NOMO-1 treated with DMSO at 0.1 percent for 48 hours (cell line): ENCODE measurements around the gene NR2C2.
"Not testable (repeated sequence)": the region's sequence is repeated elsewhere in the genome, so short reads cannot be mapped to it uniquely, and the experiment has no call there.

Experiments used
- DNase-seq: peaks from one replicate; lab custom pipeline; 2025; ENCODE audit not compliant: unreplicated experiment; lab: John Stamatoyannopoulos, UW

Gene NR2C2

DNA sequence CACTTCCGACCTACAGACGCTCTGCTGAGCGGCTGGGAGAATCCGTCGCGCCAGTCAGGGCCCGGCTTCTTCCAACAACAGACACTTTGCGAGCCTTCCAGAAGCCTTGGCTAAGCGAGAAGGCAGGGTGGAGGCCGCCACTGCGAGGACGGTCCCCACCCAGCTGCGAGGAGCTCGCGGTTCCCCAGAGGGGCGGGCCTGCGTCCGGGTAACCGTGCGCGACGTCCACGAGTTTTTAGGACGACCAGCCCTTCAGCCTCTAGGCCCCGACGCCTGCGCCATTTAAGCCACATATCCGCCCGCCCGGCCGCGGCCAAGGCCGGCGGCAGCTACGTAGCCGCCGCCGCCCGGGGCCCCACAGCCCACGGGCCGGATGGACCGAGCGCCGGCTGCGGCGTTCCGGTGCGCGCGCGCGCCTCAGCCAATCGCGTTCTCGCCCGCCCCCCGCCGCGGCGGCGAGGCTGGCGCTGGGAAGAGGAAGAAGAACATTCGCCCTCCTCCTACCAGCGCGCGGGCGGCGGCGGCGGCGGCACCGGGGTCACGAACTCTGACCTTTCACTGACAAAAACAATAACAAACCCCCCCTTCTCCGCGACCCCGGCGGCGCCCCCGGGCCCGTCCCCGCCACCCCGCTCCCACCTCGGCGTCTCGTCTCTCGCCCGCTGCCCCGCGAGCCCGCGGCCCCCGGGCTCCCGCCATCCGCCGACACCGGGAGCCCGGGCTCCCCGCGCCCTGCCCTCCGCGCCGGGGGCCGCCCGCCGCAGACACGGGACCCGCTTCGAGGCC lies at the start of gene NR2C2:
Gene NR2C2, plus strand, starts transcription at position 484 of the 786 bp plus-strand sequence. CDS start 56,332 bp downstream, outside the sequence.
- DNase-seq, result peak; percentile 81

DNA sequence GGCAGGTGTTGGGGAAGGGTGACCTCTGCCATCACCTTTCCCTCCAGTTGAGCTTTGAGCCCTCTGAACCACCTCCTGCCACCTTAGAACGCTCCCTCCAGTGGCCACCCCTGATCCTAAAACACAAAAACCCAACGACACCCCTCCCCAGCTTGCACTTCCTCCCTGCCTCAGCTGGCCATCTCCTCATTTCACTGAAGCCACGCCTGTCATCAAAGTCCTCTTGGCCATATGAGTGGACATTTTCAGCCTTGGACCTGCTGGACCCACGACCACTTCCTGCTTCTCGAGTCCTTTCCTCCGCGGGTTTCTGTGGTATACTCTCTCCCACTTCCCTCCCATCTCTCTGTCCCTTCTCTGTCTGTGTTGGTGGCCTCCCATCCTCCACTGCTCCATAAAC lies 48.5 kb upstream of the NR2C2 start:
- DNase-seq, result no peak

DNA sequence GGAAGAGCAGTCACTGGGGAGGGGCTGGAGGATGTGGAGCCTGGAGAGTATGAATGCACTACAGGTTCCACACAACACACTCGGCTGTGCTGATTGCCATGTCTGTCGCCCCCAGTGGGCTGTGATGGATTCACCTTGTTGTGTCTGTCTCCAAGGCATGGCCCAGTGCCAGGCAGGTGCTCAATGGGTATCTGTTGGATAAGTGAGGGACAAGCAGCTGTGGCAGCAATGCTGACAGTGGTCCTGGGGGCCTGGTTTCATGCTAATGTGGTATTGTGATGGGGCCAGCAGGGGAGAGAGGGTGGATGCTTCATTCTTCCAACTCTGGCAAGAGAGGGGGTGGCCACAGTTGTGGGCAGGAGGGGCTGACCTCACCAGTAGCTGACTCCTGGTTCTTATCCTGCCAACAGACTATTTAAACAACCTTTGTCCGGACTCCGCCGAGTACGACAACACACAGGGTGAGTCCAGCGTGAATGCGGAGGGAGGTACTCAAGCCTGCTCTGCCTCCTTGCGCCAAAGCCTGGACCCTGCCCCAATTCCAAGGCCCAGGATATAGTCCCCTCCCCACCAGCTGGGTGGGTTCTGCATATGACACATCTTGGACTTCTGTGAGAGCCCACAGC lies 47.3 kb upstream of the NR2C2 start:
- DNase-seq, result no peak

DNA sequence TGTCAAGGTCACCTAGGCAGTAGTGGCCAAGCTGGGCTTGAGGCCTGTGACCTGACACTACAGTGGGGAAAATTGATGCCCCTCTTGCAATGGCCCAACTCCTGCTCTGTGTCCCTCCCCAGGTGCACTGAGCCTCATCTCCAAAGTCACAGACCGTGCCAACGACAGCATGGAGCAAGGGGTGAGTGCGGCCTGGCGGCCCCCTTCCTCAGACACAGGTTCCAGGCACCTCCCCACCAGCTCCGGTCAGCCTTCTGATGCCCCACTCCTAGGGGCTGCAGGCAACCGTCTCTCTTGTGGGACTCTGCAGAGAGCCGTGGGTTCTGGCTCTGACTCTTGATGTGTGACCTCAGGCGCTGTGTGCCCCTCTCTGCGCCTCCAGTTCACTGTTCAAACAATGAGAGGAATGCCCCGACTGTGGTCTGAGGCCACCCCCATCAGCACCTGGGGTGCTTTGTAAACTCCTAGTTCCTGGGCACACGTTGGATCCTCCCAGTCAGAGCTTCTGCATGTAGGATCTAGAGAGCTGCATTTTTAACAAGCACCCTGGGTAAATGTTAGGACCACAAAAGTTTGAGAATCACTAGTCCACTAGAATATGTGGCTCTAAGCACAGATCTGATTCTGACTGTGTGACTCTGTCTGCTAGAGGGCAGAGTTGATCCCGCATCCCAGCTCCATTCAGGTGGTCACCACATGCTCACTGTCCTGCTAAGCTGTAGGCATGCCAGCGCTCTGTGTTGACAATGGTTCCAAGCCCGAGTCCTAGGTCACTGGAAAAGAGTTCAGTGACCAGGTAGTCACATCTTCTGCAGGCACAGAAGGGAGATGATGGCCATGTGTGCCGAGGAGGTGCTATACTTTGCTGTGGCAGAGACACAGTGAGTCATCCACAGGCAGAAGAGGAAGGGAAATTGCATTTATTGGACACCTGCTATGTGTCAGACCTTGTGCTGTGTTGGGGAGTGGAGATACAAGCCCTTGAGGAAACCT lies 46.2 kb upstream of the NR2C2 start:
- DNase-seq, result peak; percentile 12

- no peak for DNase-seq
These were observed 44.7 kb upstream of the NR2C2 start for GRCh38 chr3:14902719-14903118.

GRCh38 chr3:14903501-14903900 lies 43.9 kb upstream of the NR2C2 start:
- DNase-seq, result not testable (repeated sequence)

GRCh38 chr3:14905055-14905657 lies 42.2 kb upstream of the NR2C2 start:
- DNase-seq, result no peak

DNA sequence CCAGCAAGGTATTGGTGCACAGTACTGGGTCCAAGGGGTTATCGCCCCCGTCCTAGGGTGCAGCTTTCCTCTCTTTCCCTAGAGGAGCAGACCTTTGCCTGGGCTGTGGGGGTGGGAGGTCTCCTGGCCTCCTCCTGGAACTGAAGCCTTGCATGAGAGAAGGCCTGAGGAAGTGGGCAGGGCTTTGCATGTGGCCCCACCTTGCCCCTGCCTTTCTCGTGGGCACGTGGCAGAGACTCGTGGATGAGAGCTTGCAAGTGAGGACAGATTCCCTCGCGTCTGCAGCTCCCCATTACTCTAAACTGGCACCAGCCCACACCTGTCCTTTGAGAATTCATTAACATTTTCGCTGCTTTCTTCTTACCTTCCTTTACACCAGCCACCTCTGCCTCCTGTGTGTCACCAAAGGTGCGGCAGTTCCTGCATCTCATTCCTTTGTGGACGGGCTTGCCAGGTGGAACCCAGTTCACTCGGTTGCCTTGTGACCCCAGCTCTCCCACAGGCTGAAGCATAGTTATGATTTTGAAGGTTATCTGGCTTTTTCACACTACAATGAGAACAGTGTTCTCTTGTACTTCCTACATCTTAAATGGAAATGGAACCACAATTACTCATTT lies 40.9 kb upstream of the NR2C2 start:
- no peak for DNase-seq

GRCh38 chr3:14907043-14907966 lies 40.1 kb upstream of the NR2C2 start:
- no peak for DNase-seq

- DNase-seq, result no peak
These were observed 38.1 kb upstream of the NR2C2 start for GRCh38 chr3:14909250-14909649.

GRCh38 chr3:14911651-14912050 lies 35.7 kb upstream of the NR2C2 start:
- no peak for DNase-seq

DNA sequence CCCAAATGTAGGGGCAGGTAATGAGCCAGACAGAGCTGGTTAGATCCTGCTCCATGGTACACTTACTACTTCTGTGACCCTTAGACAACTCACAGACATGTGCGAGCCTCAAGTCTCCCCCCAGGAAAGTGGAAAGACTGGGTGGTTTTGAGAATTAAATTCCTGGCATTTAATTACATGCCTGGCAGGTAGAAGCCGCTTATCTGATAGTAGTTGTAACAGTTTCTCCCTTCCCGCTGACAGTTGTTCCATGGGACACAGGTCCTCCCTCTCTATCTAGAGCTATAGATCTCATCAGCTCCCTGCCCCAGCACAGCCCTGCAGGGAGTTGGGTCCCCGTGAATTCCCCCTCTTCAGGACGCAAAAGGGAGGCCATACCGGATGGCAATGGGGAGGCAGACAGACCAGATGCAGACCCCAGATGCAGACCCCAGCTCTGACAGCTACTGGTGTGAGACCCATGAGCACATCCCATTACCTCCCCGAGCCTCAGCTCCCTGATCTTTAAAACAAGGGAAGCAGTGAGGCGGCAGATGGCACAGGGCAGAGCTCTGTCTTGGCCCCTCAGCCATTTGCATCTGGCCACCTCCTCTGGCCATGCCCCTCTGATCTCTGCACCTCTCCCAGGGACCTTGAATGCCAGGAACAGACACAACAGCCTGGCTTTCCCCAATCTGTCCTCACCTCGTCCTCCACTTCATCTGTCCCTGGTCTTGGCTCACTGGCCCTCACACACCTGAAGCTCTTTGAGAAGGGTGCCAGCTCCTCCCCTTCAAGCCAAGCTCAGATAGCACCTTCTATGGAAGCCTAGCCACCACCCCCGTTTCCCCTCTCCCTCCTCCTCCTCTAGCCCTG lies 34.1 kb upstream of the NR2C2 start:
- DNase-seq, result no peak

DNA sequence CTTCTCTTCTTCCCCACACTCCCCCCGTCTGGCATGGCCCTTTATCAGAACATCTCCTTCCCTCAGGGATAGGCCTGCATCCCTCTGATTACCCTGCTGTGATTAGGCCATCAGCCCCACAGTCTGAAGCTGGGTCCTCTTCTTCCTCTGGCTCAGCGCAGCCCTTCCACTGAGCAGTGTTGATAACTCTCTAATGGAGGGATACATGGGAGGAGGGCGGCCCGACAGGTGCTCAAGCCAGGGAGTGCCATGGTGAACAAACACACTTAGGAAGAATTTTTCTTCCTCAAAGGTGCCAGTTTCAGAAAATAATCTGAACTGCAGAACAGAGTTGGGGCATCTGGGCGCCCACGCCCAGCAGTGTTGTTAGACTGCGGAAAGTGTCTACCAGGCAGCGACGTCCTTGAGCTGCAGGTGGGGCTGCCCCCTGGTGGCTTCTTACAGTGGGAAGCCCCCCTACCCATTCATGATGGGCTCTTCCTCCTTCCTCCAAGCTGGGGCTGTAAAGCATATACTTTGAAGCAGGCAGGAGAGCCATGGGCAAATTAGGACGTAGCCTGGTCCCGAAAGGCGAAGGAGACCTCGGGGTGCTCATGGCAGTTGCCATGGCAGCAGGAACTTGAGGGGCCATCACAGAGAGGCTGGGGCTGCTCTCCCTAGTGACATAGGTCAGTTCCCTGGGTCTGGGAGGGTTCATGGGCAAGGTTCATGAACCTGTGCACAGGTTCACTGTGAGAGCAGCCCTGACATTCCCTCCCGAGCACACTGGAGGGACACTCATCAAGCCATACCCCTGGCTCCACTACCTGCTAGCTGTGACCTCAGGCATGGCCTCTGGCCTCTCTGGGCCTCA lies 33.2 kb upstream of the NR2C2 start:
- DNase-seq, result no peak

GRCh38 chr3:14914779-14915117 lies 32.6 kb upstream of the NR2C2 start:
- no peak for DNase-seq

DNA sequence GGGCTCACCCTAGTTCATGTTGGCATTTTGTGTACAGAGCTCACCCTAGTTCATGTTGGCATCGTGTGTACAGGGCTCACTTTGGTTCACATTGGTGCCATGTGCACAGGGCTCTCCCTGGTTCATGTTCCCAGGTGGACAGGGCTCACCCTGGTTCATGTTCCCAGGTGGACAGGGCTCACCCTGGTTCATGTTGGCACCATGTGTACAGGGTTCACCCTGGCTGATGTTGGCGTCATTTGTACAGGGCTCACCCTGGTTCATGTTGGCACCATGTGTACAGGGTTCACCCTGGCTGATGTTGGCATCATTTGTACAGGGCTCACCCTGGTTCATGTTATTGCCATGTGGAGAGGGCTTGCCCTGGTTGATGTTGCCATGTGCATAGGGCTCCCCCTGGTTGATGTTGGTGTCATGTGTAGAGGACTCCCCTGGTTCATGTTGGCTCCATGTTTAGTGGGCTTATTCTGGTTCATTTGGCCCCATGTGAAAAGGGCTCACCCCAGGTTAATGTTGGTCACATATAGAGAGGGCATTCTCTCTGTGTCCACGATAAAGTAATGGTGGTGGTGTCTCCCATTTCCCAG lies 31.7 kb upstream of the NR2C2 start:
- DNase-seq, result no peak

DNA sequence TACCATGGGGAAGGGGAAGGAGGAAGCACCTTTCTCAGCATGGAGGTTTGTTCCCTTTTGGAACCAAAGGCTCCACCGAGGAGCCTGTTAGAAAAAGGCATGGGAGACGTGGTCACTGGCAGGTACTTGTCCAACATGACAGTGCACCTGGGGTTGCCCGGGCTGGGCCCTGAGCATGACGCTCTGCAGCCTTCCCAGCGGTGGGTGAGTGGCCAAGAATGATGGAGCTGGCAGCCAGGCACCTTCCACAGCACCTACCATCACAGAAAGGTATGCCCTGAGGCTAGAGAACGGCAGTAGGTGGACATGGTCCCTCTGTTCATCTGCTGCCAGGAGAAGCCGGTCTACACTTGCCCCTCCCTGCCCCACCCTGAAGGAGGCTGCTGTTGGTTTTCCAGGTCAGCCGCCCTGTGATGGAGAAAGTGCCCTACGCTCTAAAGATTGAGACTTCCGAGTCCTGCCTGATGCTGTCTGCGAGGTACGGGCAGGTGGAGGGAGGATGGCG lies 29.0 kb upstream of the NR2C2 start:
- no peak for DNase-seq

GRCh38 chr3:14920536-14920935 lies 26.8 kb upstream of the NR2C2 start:
- no peak for DNase-seq
